Tibial artery (tissue), 4 donors: ENCODE measurements around the gene ZNF609.

ENCODE experiments used
- DNase-seq, 2 donors: peaks; one replicate each; pipeline ENCODE4 v3.0.0-alpha.2; 2019
- H3K27ac ChIP-seq, 2 donors: fragments of 200-600 bp; sonication (generic) in 1 of 2; 1 replicate in 1 of 2; 2 replicates in 1 of 2; pipeline ENCODE4 v1.5.1; 2018 to 2019; ENCODE audit warnings: mild to moderate bottlenecking in 1 of 2
- H3K27me3 ChIP-seq, 2 donors: fragments of 200-600 bp; sonication (generic) in 1 of 2; one replicate each; pipeline versions ENCODE4 v1.5.1 to v1.6.0; 2016 to 2019
- H3K36me3 ChIP-seq, 3 donors: fragments of 200-600 bp; sonication (generic) in 2 of 3; one replicate each; pipeline ENCODE4 v1.5.1; 2016 to 2019; ENCODE audit warnings: mild to moderate bottlenecking in 2 of 3
- H3K4me1 ChIP-seq, 4 donors: fragments of 200-600 bp; sonication (generic) in 2 of 4; 1 replicate in 3 of 4; 2 replicates in 1 of 4; pipeline ENCODE4 v1.5.1; 2016 to 2019
- H3K4me3 ChIP-seq, 2 donors: fragments of 200-600 bp; sonication (generic) in 1 of 2; 1 replicate in 1 of 2; 2 replicates in 1 of 2; pipeline ENCODE4 v1.5.1; 2018 to 2019; ENCODE audit warnings: mild to moderate bottlenecking in 2 of 2
- H3K9me3 ChIP-seq, 3 donors: fragments of 200-600 bp; sonication (generic) in 1 of 3; one replicate each; pipeline ENCODE4 v1.5.1; 2016 to 2019
- CTCF ChIP-seq, 2 experiments: fragments of 200-600 bp in 1 of 2; fragments of 450-650 bp in 1 of 2; IDR thresholded peaks; one replicate each; pipeline ENCODE4 v1.5.1; 2017 to 2019; ENCODE audit warnings: antibody characterized with exemption in 2 of 2, mild to moderate bottlenecking in 1 of 2, moderate library complexity in 1 of 2
- intact Hi-C: fragments of 100-400 bp; cut with DNase I; formaldehyde crosslinking; loops from one replicate; pipeline ENCODE4 v1.15.0; 2023; ENCODE audit warnings: low total_unique reads

ZNF609 gene

GRCh38 chr15:64441852-64442251 lies 18.5 kb upstream of the ZNF609 start:
- intact Hi-C loops: no loop called here
- Histone ChIP-seq H3K36me3 (peaks cover 17 to 28% (median 19%) of the 10 kb centered on the region in 3 donors), H3K27ac (no peak overlapping the region), H3K4me1 (peaks cover 0 to 9% (median 5%) of the 10 kb centered on the region in 4 donors), H3K9me3 (no peaks in the 10 kb centered on the region), H3K27me3 (no peaks in the 10 kb centered on the region), H3K4me3 (no peak overlapping the region)
- no peak for TF ChIP-seq CTCF (IDR thresholded peaks at IDR 0.05)
- DNase-seq: no peak

- TF ChIP-seq CTCF (IDR thresholded peaks at IDR 0.05): no peak
- Histone ChIP-seq H3K4me3 (no peak overlapping the region), H3K9me3 (no peaks in the 10 kb centered on the region), H3K36me3 (peaks cover 23 to 32% (median 26%) of the 10 kb centered on the region in 3 donors), H3K27ac (no peak overlapping the region), H3K27me3 (no peaks in the 10 kb centered on the region), H3K4me1 (peaks cover 0 to 9% (median 5%) of the 10 kb centered on the region in 4 donors)
- no peak for DNase-seq
- intact Hi-C loops: no loop called here
Observed at GRCh38 chr15:64443016-64443415, 17.4 kb upstream of the ZNF609 start.

GRCh38 chr15:64443747-64444621 lies 16.4 kb upstream of the ZNF609 start:
- Histone ChIP-seq H3K27ac (peak overlapping the region in 1 of 2 donors; percentile 8), H3K36me3 (peaks cover 23 to 38% (median 32%) of the 10 kb centered on the region in 3 donors), H3K27me3 (no peaks in the 10 kb centered on the region), H3K4me3 (no peak overlapping the region), H3K4me1 (peaks cover 0 to 9% (median 5%) of the 10 kb centered on the region in 4 donors), H3K9me3 (no peaks in the 10 kb centered on the region)
- intact Hi-C loops: no loop called here
- DNase-seq: no peak
- no peak for TF ChIP-seq CTCF (IDR thresholded peaks at IDR 0.05)

GRCh38 chr15:64444836-64445235 lies 15.5 kb upstream of the ZNF609 start:
- H3K27ac ChIP-seq: no peak overlapping the region
- peaks cover 0 to 9% (median 5%) of the 10 kb centered on the region in 4 donors for H3K4me1 ChIP-seq
- no peak for TF ChIP-seq CTCF (IDR thresholded peaks at IDR 0.05)
- intact Hi-C loops: no loop called here
- no peak overlapping the region for H3K4me3 ChIP-seq
- no peak for DNase-seq
- H3K9me3 ChIP-seq: no peaks in the 10 kb centered on the region
- H3K27me3 ChIP-seq: no peaks in the 10 kb centered on the region
- peaks cover 27 to 46% (median 32%) of the 10 kb centered on the region in 3 donors for H3K36me3 ChIP-seq

- intact Hi-C loops: no loop called here
- no peak overlapping the region for H3K27ac ChIP-seq
- TF ChIP-seq CTCF (IDR thresholded peaks at IDR 0.05): no peak
- no peaks in the 10 kb centered on the region for H3K27me3 ChIP-seq
- H3K36me3 ChIP-seq: peaks cover 24 to 54% (median 32%) of the 10 kb centered on the region in 3 donors
- no peak for DNase-seq
- H3K4me3 ChIP-seq: no peak overlapping the region
- no peaks in the 10 kb centered on the region for H3K9me3 ChIP-seq
- H3K4me1 ChIP-seq: peaks cover 0 to 9% (median 5%) of the 10 kb centered on the region in 4 donors
Observed at GRCh38 chr15:64447536-64448315, 12.7 kb upstream of the ZNF609 start.
